Trophoblast cell (in vitro differentiated cells and primary cell): ENCODE results near the gene TCF7L1.

Experiments used
- DNase-seq, 2 donors: peaks; one replicate each; pipeline ENCODE4 v3.0.0-alpha.2; 2016
- H2AFZ ChIP-seq: 2 replicates; pipeline ENCODE4 v1.6.1; 2013; ENCODE audit warnings: low read length, moderate library complexity, mild to moderate bottlenecking; ENCODE audit not compliant: insufficient read depth, poor library complexity
- H2AK5ac ChIP-seq: 2 replicates; pipeline ENCODE4 v1.6.1; 2013; ENCODE audit warnings: mild to moderate bottlenecking, low read length
- H2BK120ac ChIP-seq: 2 replicates; pipeline ENCODE4 v1.6.1; 2013; ENCODE audit warnings: low read length, mild to moderate bottlenecking, moderate library complexity; ENCODE audit not compliant: insufficient read depth, poor library complexity
- H2BK12ac ChIP-seq: 2 replicates; pipeline ENCODE4 v1.6.1; 2013; ENCODE audit warnings: mild to moderate bottlenecking, low read length, moderate library complexity
- H2BK5ac ChIP-seq: 2 replicates; pipeline ENCODE4 v1.6.1; 2013; ENCODE audit warnings: low read length, low read depth, moderate library complexity, mild to moderate bottlenecking; ENCODE audit not compliant: poor library complexity
- H3K14ac ChIP-seq: 2 replicates; pipeline ENCODE4 v1.6.1; 2013; ENCODE audit warnings: mild to moderate bottlenecking, low read length
- H3K18ac ChIP-seq: 2 replicates; pipeline ENCODE4 v1.6.1; 2013; ENCODE audit warnings: mild to moderate bottlenecking, low read length
- H3K23ac ChIP-seq: 2 replicates; pipeline ENCODE4 v1.6.1; 2013; ENCODE audit warnings: low read length
- H3K27ac ChIP-seq: 2 replicates; pipeline ENCODE4 v1.5.1; 2013; ENCODE audit warnings: low read depth, mild to moderate bottlenecking, inconsistent platforms, low read length, moderate library complexity
- H3K27me3 ChIP-seq: 2 replicates; pipeline ENCODE4 v1.6.1; 2013; ENCODE audit warnings: inconsistent platforms, mild to moderate bottlenecking, low read length, moderate library complexity; ENCODE audit not compliant: insufficient read depth
- H3K36me3 ChIP-seq, 2 experiments: 1 replicate in 1 of 2; 2 replicates in 1 of 2; pipeline ENCODE4 v1.6.1; 2013; ENCODE audit warnings: low read length in 2 of 2, mild to moderate bottlenecking in 2 of 2, moderate library complexity in 1 of 2; ENCODE audit not compliant: insufficient read depth in 2 of 2, control insufficient read depth in 1 of 2
- H3K4ac ChIP-seq: 2 replicates; pipeline ENCODE4 v1.6.1; 2013; ENCODE audit warnings: low read depth, mild to moderate bottlenecking, low read length, moderate library complexity
- H3K4me1 ChIP-seq, 2 experiments: 1 replicate in 1 of 2; 2 replicates in 1 of 2; pipeline ENCODE4 v1.6.1; 2013; ENCODE audit warnings: low read length in 2 of 2, mild to moderate bottlenecking in 2 of 2, moderate library complexity in 1 of 2; ENCODE audit not compliant: insufficient read depth in 2 of 2, control insufficient read depth in 1 of 2
- H3K4me2 ChIP-seq: 2 replicates; pipeline ENCODE4 v1.6.1; 2013; ENCODE audit warnings: inconsistent platforms, mild to moderate bottlenecking, low read length, moderate library complexity
- H3K4me3 ChIP-seq: 2 replicates; pipeline ENCODE4 v1.5.1; 2013; ENCODE audit warnings: mild to moderate bottlenecking, low read depth, low read length, inconsistent platforms
- H3K79me1 ChIP-seq: one replicate; pipeline ENCODE4 v1.6.1; 2013; ENCODE audit warnings: low read length
- H3K79me2 ChIP-seq: 2 replicates; pipeline ENCODE4 v1.6.1; 2013; ENCODE audit warnings: low read length, mild to moderate bottlenecking; ENCODE audit not compliant: control insufficient read depth, insufficient read depth, poor library complexity
- H3K9ac ChIP-seq: 2 replicates; pipeline ENCODE4 v1.6.1; 2013; ENCODE audit warnings: mild to moderate bottlenecking, low read length
- H3K9me3 ChIP-seq: 2 replicates; pipeline ENCODE4 v1.6.1; 2013; ENCODE audit warnings: low read depth, mild to moderate bottlenecking, control low read depth, inconsistent platforms, low read length; ENCODE audit not compliant: insufficient read depth
- H4K12ac ChIP-seq: 2 replicates; pipeline ENCODE4 v1.6.1; 2013; ENCODE audit warnings: low read depth, mild to moderate bottlenecking, low read length, moderate library complexity
- H4K8ac ChIP-seq: 2 replicates; pipeline ENCODE4 v1.6.1; 2013; ENCODE audit warnings: low read depth, mild to moderate bottlenecking, low read length, moderate library complexity
- H4K91ac ChIP-seq: one replicate; pipeline ENCODE4 v1.6.1; 2013; ENCODE audit warnings: low read depth, mild to moderate bottlenecking, low read length, moderate library complexity
- WGBS: extraction: QIAGEN DNeasy Blood & Tissue Kit; methylation state at CpG from one replicate; pipeline ENCODE4 v1.1.7; 2013; ENCODE audit warnings: missing lambda C conversion rate; ENCODE audit not compliant: insufficient read length, insufficient coverage; ENCODE audit errors: extremely low coverage; 5-methylcytosine and 5-hydroxymethylcytosine counted together

TCF7L1 gene

GRCh38 chr2:85264471-85264870, 131.3 kb downstream of the TCF7L1 start:
- Histone ChIP-seq H4K12ac (no peak overlapping the region), H3K4ac (no peak overlapping the region), H3K4me1 (peaks cover 21 to 29% of the 10 kb centered on the region in 2 experiments), H2BK120ac (no peak overlapping the region), H3K27ac (peak overlapping the region; percentile 65), H3K4me2 (peak overlapping the region; percentile 6), H4K8ac (no peak overlapping the region), H3K79me1 (peaks cover 12% of the 10 kb centered on the region), H3K4me3 (no peak overlapping the region), H3K9me3 (no peaks in the 10 kb centered on the region), H3K27me3 (no peaks in the 10 kb centered on the region), H2BK5ac (no peak overlapping the region), H3K9ac (no peak overlapping the region), H4K91ac (peak overlapping the region; percentile 13), H2AFZ (no peak overlapping the region), H3K23ac (no peak overlapping the region), H3K14ac (peak overlapping the region; percentile 4), H2BK12ac (peak overlapping the region; percentile 41), H3K79me2 (no peaks in the 10 kb centered on the region), H3K18ac (no peak overlapping the region), H2AK5ac (no peak overlapping the region), H3K36me3 (peaks cover 0 to 2% of the 10 kb centered on the region in 2 experiments)
- no peak for DNase-seq
- no CpG with 5 or more reads among the region's 3 CpGs for WGBS

- Histone ChIP-seq H3K9ac (no peak overlapping the region), H3K79me2 (no peaks in the 10 kb centered on the region), H3K27ac (peak overlapping the region; percentile 66), H3K18ac (no peak overlapping the region), H2BK12ac (peak overlapping the region; percentile 5), H3K4me1 (peaks cover 14 to 28% of the 10 kb centered on the region in 2 experiments), H2BK120ac (peak overlapping the region; percentile 30), H2AFZ (no peak overlapping the region), H3K79me1 (peaks cover 11% of the 10 kb centered on the region), H4K91ac (no peak overlapping the region), H4K8ac (no peak overlapping the region), H3K4me2 (peak overlapping the region; percentile 6), H2AK5ac (no peak overlapping the region), H2BK5ac (no peak overlapping the region), H3K14ac (no peak overlapping the region), H3K36me3 (peaks cover 0 to 2% of the 10 kb centered on the region in 2 experiments), H3K27me3 (no peaks in the 10 kb centered on the region), H3K4ac (no peak overlapping the region), H4K12ac (no peak overlapping the region), H3K4me3 (no peak overlapping the region), H3K23ac (no peak overlapping the region), H3K9me3 (no peaks in the 10 kb centered on the region)
- no peak for DNase-seq
- WGBS: no CpG with 5 or more reads among the region's 7 CpGs
These were observed 132.1 kb downstream of the TCF7L1 start for GRCh38 chr2:85265304-85265703.

- Histone ChIP-seq H3K27ac (no peak overlapping the region), H3K4me2 (no peak overlapping the region), H2BK120ac (no peak overlapping the region), H3K27me3 (no peaks in the 10 kb centered on the region), H3K9me3 (no peaks in the 10 kb centered on the region), H4K8ac (no peak overlapping the region), H2AFZ (no peak overlapping the region), H2BK12ac (no peak overlapping the region), H3K4me1 (peaks cover 13 to 26% of the 10 kb centered on the region in 2 experiments), H3K18ac (no peak overlapping the region), H4K91ac (no peak overlapping the region), H3K9ac (no peak overlapping the region), H3K36me3 (peaks cover 0 to 2% of the 10 kb centered on the region in 2 experiments), H3K4ac (no peak overlapping the region), H3K79me1 (peaks cover 11% of the 10 kb centered on the region), H3K14ac (no peak overlapping the region), H4K12ac (no peak overlapping the region), H2BK5ac (no peak overlapping the region), H2AK5ac (no peak overlapping the region), H3K4me3 (no peak overlapping the region), H3K79me2 (no peaks in the 10 kb centered on the region), H3K23ac (no peak overlapping the region)
- WGBS: no CpG with 5 or more reads among the region's 7 CpGs
- peak; percentile 68 to 94 for DNase-seq
These were observed 133.2 kb downstream of the TCF7L1 start for GRCh38 chr2:85266146-85267041.

GRCh38 chr2:85269959-85270358, 136.8 kb downstream of the TCF7L1 start:
- H4K8ac ChIP-seq: no peak overlapping the region
- H2BK5ac ChIP-seq: no peak overlapping the region
- H3K79me2 ChIP-seq: no peaks in the 10 kb centered on the region
- no peak overlapping the region for H3K27ac ChIP-seq
- no peak for DNase-seq
- H2AK5ac ChIP-seq: no peak overlapping the region
- no peak overlapping the region for H3K9ac ChIP-seq
- H3K9me3 ChIP-seq: no peaks in the 10 kb centered on the region
- no peaks in the 10 kb centered on the region for H3K27me3 ChIP-seq
- H3K4ac ChIP-seq: no peak overlapping the region
- H3K18ac ChIP-seq: no peak overlapping the region
- no peak overlapping the region for H3K4me3 ChIP-seq
- no peaks in the 10 kb centered on the region for H3K36me3 ChIP-seq
- no peak overlapping the region for H3K14ac ChIP-seq
- H3K23ac ChIP-seq: no peak overlapping the region
- H3K4me1 ChIP-seq: peaks cover 13 to 18% of the 10 kb centered on the region in 2 experiments
- H2BK12ac ChIP-seq: no peak overlapping the region
- no peak overlapping the region for H4K91ac ChIP-seq
- no peak overlapping the region for H4K12ac ChIP-seq
- H3K4me2 ChIP-seq: no peak overlapping the region
- no peak overlapping the region for H2AFZ ChIP-seq
- H3K79me1 ChIP-seq: peaks cover under 1% of the 10 kb centered on the region
- H2BK120ac ChIP-seq: no peak overlapping the region
- no CpG with 5 or more reads among the region's 6 CpGs for WGBS
